ENCODE results near the gene FAM181B. TPM values are rescaled to one million over a fixed set of nuclear protein-coding genes. Genes with fewer than 3 reads are reported as not detected.

Gene FAM181B
- total RNA-seq, 6 experiments from 2014 or later = not detected

GRCh38 chr11:82765466-82766034 is 31.9 kb upstream of the FAM181B start:
- H3K4me3 ChIP-seq = no peak overlapping the region
- no peak for DNase-seq
- no peak overlapping the region for H3K27ac ChIP-seq
- no peaks in the 10 kb centered on the region for H3K27me3 ChIP-seq
- no peaks in the 10 kb centered on the region for H3K36me3 ChIP-seq
- ATAC-seq = no peak
- 47% methylated on average over 11 of the region's 11 CpGs for WGBS (ENCODE audit: insufficient coverage, low coverage, low lambda C conversion rate, missing lambda C conversion rate)
- H3K9me3 ChIP-seq = no peaks in the 10 kb centered on the region
- intact Hi-C loops (cut with DNase I) = no loop called here
- TF ChIP-seq CTCF (IDR thresholded peaks at IDR 0.05) (no peak), POLR2A (IDR thresholded peaks at IDR 0.05) (no peak)
- no peaks in the 10 kb centered on the region for H3K4me1 ChIP-seq

- H3K27me3 ChIP-seq = no peaks in the 10 kb centered on the region
- 22% methylated on average over 1 of the region's 1 CpG for WGBS (ENCODE audit: insufficient coverage, low coverage, low lambda C conversion rate, missing lambda C conversion rate)
- ATAC-seq (no peak), DNase-seq (no peak)
- TF ChIP-seq CTCF (IDR thresholded peaks at IDR 0.05) = no peak
- TF ChIP-seq POLR2A (IDR thresholded peaks at IDR 0.05) = no peak
- H3K9me3 ChIP-seq = no peaks in the 10 kb centered on the region
- H3K4me1 ChIP-seq = no peaks in the 10 kb centered on the region
- H3K27ac ChIP-seq = no peak overlapping the region
- intact Hi-C loops (cut with DNase I) = no loop called here
- no peak overlapping the region for H3K4me3 ChIP-seq
- H3K36me3 ChIP-seq = no peaks in the 10 kb centered on the region
These were observed 29.5 kb upstream of the FAM181B start for GRCh38 chr11:82763167-82763566.

GRCh38 chr11:82759649-82760048 is 26.0 kb upstream of the FAM181B start:
- Histone ChIP-seq H3K27ac (no peak overlapping the region), H3K36me3 (no peaks in the 10 kb centered on the region), H3K4me3 (no peak overlapping the region), H3K27me3 (no peaks in the 10 kb centered on the region), H3K4me1 (no peaks in the 10 kb centered on the region), H3K9me3 (no peaks in the 10 kb centered on the region)
- DNase-seq (no peak), ATAC-seq (no peak)
- no peak for TF ChIP-seq POLR2A (IDR thresholded peaks at IDR 0.05)
- intact Hi-C loops (cut with DNase I) = no loop called here
- 65% methylated on average over 3 of the region's 3 CpGs for WGBS (ENCODE audit: insufficient coverage, low coverage, low lambda C conversion rate, missing lambda C conversion rate)

GRCh38 chr11:82757660-82758357 is 24.1 kb upstream of the FAM181B start:
- H3K9me3 ChIP-seq = no peaks in the 10 kb centered on the region
- no peak overlapping the region for H3K27ac ChIP-seq
- no peak for ATAC-seq

More at GRCh38 chr11:82757660-82758357, 24.1 kb upstream of the FAM181B start:
- 40% methylated on average over 3 of the region's 3 CpGs for WGBS (ENCODE audit: insufficient coverage, low coverage, low lambda C conversion rate, missing lambda C conversion rate)
- Histone ChIP-seq H3K27me3 (no peaks in the 10 kb centered on the region), H3K4me3 (no peak overlapping the region), H3K4me1 (no peaks in the 10 kb centered on the region), H3K36me3 (no peaks in the 10 kb centered on the region)
- DNase-seq = no peak
- TF ChIP-seq CTCF (IDR thresholded peaks at IDR 0.05) = no peak
- TF ChIP-seq POLR2A (IDR thresholded peaks at IDR 0.05) = no peak
- intact Hi-C loops (cut with DNase I) = no loop called here

Measured in right lobe of liver (tissue), 6 donors.